DMS53 treated with DMSO at 0.1 percent for 48 hours (cell line): ENCODE data around the gene SLC12A8.
"Not testable (repeated sequence)": the region's sequence is repeated elsewhere in the genome, so short reads cannot be mapped to it uniquely, and the experiment has no call there.

ENCODE experiments used
- DNase-seq: peaks from one replicate; lab custom pipeline; 2025; ENCODE audit not compliant: unreplicated experiment; lab: John Stamatoyannopoulos, UW

Gene SLC12A8

GRCh38 chr3:125116311-125117080 is 96.1 kb downstream of the SLC12A8 start:
- DNase-seq: no peak

- DNase-seq: no peak
Observed at GRCh38 chr3:125115640-125116039, 96.9 kb downstream of the SLC12A8 start.

- DNase-seq: no peak
Observed at GRCh38 chr3:125112981-125113380, 99.6 kb downstream of the SLC12A8 start.

GRCh38 chr3:125110876-125111480 is 101.6 kb downstream of the SLC12A8 start:
- DNase-seq: no peak

GRCh38 chr3:125110016-125110875 is 102.3 kb downstream of the SLC12A8 start:
- no peak for DNase-seq

GRCh38 chr3:125109536-125109925 is 103.0 kb downstream of the SLC12A8 start:
- DNase-seq: no peak

GRCh38 chr3:125108833-125109535 is 103.6 kb downstream of the SLC12A8 start:
- DNase-seq: no peak

- DNase-seq: peak; percentile 6
Observed at GRCh38 chr3:125107861-125108567, 104.5 kb downstream of the SLC12A8 start.

- DNase-seq: no peak
Observed at GRCh38 chr3:125107363-125107762, 105.2 kb downstream of the SLC12A8 start.

- DNase-seq: no peak
Observed at GRCh38 chr3:125105116-125105515, 107.4 kb downstream of the SLC12A8 start.

- DNase-seq: no peak
Observed at GRCh38 chr3:125104639-125105038, 107.9 kb downstream of the SLC12A8 start.

- no peak for DNase-seq
Observed at GRCh38 chr3:125103406-125103805, 109.1 kb downstream of the SLC12A8 start.

GRCh38 chr3:125102470-125102869 is 110.1 kb downstream of the SLC12A8 start:
- no peak for DNase-seq

GRCh38 chr3:125098611-125099291 is 113.8 kb downstream of the SLC12A8 start:
- no peak for DNase-seq

GRCh38 chr3:125090649-125091048 is 121.9 kb downstream of the SLC12A8 start:
- DNase-seq: no peak

- no peak for DNase-seq
Observed at GRCh38 chr3:125087768-125088391, 124.7 kb downstream of the SLC12A8 start.

GRCh38 chr3:125085166-125085565 is 127.4 kb downstream of the SLC12A8 start:
- DNase-seq: no peak

GRCh38 chr3:125083776-125084175 is 128.8 kb downstream of the SLC12A8 start:
- no peak for DNase-seq

GRCh38 chr3:125082339-125082738 is 130.2 kb downstream of the SLC12A8 start:
- DNase-seq: not testable (repeated sequence)
